ENCODE results near the gene METTL25. TPM values are rescaled to one million over a fixed set of nuclear protein-coding genes. Genes with fewer than 3 reads are reported as not detected.

The METTL25 gene
- total and polyA plus RNA-seq, 2 experiments from 2014 or later: 9.1 to 14.5 TPM

GRCh38 chr12:82412246-82412645 is 53.9 kb downstream of the METTL25 start:
- Histone ChIP-seq H3K9me3 (ENCODE audit: low read depth) (no peaks in the 10 kb centered on the region), H3K27ac (no peak overlapping the region), H3K36me3 (no peaks in the 10 kb centered on the region), H3K4me1 (ENCODE audit: low read depth) (no peaks in the 10 kb centered on the region), H3K4me3 (no peak overlapping the region), H3K27me3 (no peaks in the 10 kb centered on the region)
- DNase-seq (ENCODE audit: low read depth in 1 of 2, low spot score in 1 of 2): no peak
- TF ChIP-seq CTCF (IDR thresholded peaks at IDR 0.05; ENCODE audit: low read depth, low read length): no peak

GRCh38 chr12:82414044-82414443 is 55.7 kb downstream of the METTL25 start:
- no peak for TF ChIP-seq CTCF (IDR thresholded peaks at IDR 0.05; ENCODE audit: low read depth, low read length)
- no peaks in the 10 kb centered on the region for H3K27me3 ChIP-seq
- no peaks in the 10 kb centered on the region for H3K9me3 ChIP-seq (ENCODE audit: low read depth)
- peaks cover 6% of the 10 kb centered on the region for H3K4me1 ChIP-seq (ENCODE audit: low read depth)
- DNase-seq (ENCODE audit: low read depth in 1 of 2, low spot score in 1 of 2): no peak
- H3K36me3 ChIP-seq: no peaks in the 10 kb centered on the region
- no peak overlapping the region for H3K27ac ChIP-seq
- H3K4me3 ChIP-seq: no peak overlapping the region

- H3K36me3 ChIP-seq: no peaks in the 10 kb centered on the region
- H3K27ac ChIP-seq: no peak overlapping the region
- H3K4me1 ChIP-seq (ENCODE audit: low read depth): peaks cover 8% of the 10 kb centered on the region
- no peak for TF ChIP-seq CTCF (IDR thresholded peaks at IDR 0.05; ENCODE audit: low read depth, low read length)
- H3K4me3 ChIP-seq: no peak overlapping the region
- H3K9me3 ChIP-seq (ENCODE audit: low read depth): no peaks in the 10 kb centered on the region
- H3K27me3 ChIP-seq: no peaks in the 10 kb centered on the region
- DNase-seq (ENCODE audit: low read depth in 1 of 2, low spot score in 1 of 2): no peak
Observed at GRCh38 chr12:82414926-82415325, 56.6 kb downstream of the METTL25 start.

GRCh38 chr12:82415402-82415801 is 57.1 kb downstream of the METTL25 start:
- peaks cover 8% of the 10 kb centered on the region for H3K4me1 ChIP-seq (ENCODE audit: low read depth)
- H3K27me3 ChIP-seq: no peaks in the 10 kb centered on the region
- no peaks in the 10 kb centered on the region for H3K36me3 ChIP-seq
- H3K9me3 ChIP-seq (ENCODE audit: low read depth): no peaks in the 10 kb centered on the region
- H3K4me3 ChIP-seq: no peak overlapping the region
- TF ChIP-seq CTCF (IDR thresholded peaks at IDR 0.05; ENCODE audit: low read depth, low read length): no peak
- no peak overlapping the region for H3K27ac ChIP-seq
- DNase-seq (ENCODE audit: low read depth in 1 of 2, low spot score in 1 of 2): peak in 1 of 2 donors; percentile 18

- TF ChIP-seq CTCF (IDR thresholded peaks at IDR 0.05; ENCODE audit: low read depth, low read length): no peak
- Histone ChIP-seq H3K36me3 (no peaks in the 10 kb centered on the region), H3K27ac (no peak overlapping the region), H3K4me1 (ENCODE audit: low read depth) (no peaks in the 10 kb centered on the region), H3K4me3 (no peak overlapping the region), H3K9me3 (ENCODE audit: low read depth) (no peaks in the 10 kb centered on the region), H3K27me3 (no peaks in the 10 kb centered on the region)
- DNase-seq (ENCODE audit: low read depth in 1 of 2, low spot score in 1 of 2): peak in 1 of 2 donors; percentile 73
Observed at GRCh38 chr12:82425241-82425640, 66.9 kb downstream of the METTL25 start.

GRCh38 chr12:82426081-82426480 is 67.8 kb downstream of the METTL25 start:
- no peaks in the 10 kb centered on the region for H3K36me3 ChIP-seq
- peak in 1 of 2 donors; percentile 12 for DNase-seq (ENCODE audit: low read depth in 1 of 2, low spot score in 1 of 2)

More at GRCh38 chr12:82426081-82426480, 67.8 kb downstream of the METTL25 start:
- Histone ChIP-seq H3K4me3 (no peak overlapping the region), H3K27ac (no peak overlapping the region), H3K27me3 (no peaks in the 10 kb centered on the region), H3K9me3 (ENCODE audit: low read depth) (no peaks in the 10 kb centered on the region), H3K4me1 (ENCODE audit: low read depth) (no peaks in the 10 kb centered on the region)
- no peak for TF ChIP-seq CTCF (IDR thresholded peaks at IDR 0.05; ENCODE audit: low read depth, low read length)

All from cardiac muscle cell (in vitro differentiated cells and primary cell).